NB4 (cell line): Measurements from ENCODE around the gene IRF2BPL.
A peak's percentile ranks its signal among the peaks of the same experiment; 100 is the strongest.

Source experiments
- DNase-seq: peaks from one replicate; pipeline ENCODE4 v3.0.0; 2010; ENCODE audit warnings: low read depth
- H3K4me3 ChIP-seq: one replicate; pipeline ENCODE4 v1.5.1; 2011; ENCODE audit warnings: mild to moderate bottlenecking, low read depth, low read length, moderate library complexity
- CTCF ChIP-seq: IDR thresholded peaks from one replicate; pipeline ENCODE4 v1.5.1; 2012; ENCODE audit warnings: low read depth, low read length
- MAX ChIP-seq: IDR thresholded peaks from 2 replicates; pipeline ENCODE4 v1.6.1; 2011; ENCODE audit warnings: low read depth, low read length
- MYC ChIP-seq: IDR thresholded peaks from 2 replicates; pipeline ENCODE4 v1.6.1; 2011; ENCODE audit warnings: low read depth, low read length
- POLR2A ChIP-seq: IDR thresholded peaks from 2 replicates; pipeline ENCODE4 v1.6.1; 2011; ENCODE audit warnings: mild to moderate bottlenecking; ENCODE audit not compliant: insufficient read length; ENCODE audit errors: extremely low read depth

IRF2BPL gene

DNA sequence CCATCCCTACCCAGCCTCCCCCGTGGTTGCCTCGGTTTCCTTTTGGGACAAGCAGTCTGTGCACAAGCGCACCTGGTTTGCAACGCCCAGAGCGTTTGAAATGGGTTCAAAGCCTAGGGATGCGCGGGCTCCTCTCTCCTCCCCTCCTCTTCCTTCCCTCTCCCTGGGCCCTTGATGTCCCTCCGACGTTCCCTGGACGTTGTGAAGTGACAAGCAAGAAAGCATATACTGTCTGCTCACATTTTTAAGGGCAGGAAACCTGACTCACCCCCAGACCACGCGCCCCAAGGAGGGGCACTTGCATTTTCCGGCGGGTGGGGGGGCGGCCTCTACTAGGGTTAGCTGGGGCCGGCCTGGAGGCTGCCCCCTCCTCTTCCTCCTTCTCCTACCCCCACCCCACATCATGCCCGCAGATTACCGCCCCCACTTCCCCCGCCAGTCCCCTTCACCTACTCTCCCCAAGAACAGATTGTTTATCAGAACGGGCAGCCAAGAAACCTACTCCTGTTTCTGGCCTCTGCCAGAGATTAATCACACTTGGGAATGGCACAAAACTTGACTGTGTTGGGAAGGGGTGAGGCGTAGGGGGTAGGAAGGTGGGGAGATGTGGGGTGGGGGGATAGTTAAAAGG is 9.5 kb upstream of the IRF2BPL start:
- peak; percentile 84 for DNase-seq
- TF ChIP-seq POLR2A (no peak), MYC (peak; percentile 50; the same call in 1 of the 2 replicates), CTCF (no peak), MAX (peak; percentile 41)
- no peak overlapping the region for H3K4me3 ChIP-seq

DNA sequence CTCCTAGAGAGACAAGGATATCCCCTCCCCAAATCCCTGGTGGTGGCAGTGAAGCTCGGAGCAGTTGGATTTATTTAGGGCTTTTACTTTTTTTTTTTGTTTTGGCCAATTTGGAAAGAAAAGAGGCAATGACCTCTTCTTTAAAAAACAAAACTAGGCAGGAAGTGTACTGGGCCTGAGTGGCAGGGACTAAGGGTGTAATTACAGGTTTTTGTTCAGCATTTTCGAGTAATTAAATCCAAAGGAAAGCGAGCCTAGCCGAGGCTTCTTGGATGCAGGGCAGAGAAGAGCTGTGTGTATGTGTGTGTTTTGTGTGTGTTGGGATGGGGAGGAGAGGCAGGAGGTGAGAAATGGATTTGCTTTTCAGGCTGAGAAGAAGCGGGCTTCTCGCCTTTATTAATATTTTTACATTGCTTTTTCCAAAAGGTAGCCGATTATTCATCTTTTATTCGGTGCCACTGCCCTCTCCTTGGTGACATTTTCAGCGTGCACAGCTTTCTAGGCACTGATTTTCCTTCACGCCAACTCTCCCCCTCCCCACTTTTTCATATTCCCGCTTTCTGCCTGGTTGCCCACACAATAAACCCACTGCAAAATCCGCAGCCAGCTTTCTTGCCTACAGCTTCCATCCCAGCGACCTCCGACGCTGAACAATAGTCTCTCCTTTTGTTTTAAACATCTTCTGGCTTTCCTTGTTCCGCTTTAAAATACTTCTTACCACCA is 8.9 kb upstream of the IRF2BPL start:
- DNase-seq = no peak
- no peak overlapping the region for H3K4me3 ChIP-seq
- no peak for TF ChIP-seq MYC
- TF ChIP-seq POLR2A = no peak
- TF ChIP-seq MAX = no peak
- no peak for TF ChIP-seq CTCF

GRCh38 chr14:77036484-77037214 is 8.1 kb upstream of the IRF2BPL start:
- no peak for DNase-seq
- TF ChIP-seq MYC (no peak), CTCF (no peak), MAX (no peak), POLR2A (no peak)
- H3K4me3 ChIP-seq = no peak overlapping the region

DNA sequence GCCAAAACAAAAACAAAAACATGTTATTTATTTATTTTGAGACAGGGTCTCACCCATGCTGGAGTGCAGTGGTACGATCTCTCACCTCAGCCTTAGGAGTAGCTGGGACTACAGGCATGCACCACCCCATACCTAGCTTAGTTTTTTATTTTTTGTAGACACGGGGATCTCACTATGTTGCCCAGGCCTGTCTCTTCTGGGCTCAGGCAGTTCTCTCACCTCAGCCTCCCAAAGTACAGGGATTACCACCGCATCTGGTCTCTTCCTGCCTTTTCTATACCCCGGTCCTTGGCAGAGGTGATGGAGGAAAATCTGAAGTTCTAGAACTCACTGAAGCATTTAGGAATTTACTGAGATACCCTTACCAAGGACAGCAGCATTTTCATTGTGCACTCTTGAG is 6.8 kb upstream of the IRF2BPL start:
- TF ChIP-seq MYC (no peak), MAX (no peak), POLR2A (no peak)
- no peak for DNase-seq
- no peak overlapping the region for H3K4me3 ChIP-seq

DNA sequence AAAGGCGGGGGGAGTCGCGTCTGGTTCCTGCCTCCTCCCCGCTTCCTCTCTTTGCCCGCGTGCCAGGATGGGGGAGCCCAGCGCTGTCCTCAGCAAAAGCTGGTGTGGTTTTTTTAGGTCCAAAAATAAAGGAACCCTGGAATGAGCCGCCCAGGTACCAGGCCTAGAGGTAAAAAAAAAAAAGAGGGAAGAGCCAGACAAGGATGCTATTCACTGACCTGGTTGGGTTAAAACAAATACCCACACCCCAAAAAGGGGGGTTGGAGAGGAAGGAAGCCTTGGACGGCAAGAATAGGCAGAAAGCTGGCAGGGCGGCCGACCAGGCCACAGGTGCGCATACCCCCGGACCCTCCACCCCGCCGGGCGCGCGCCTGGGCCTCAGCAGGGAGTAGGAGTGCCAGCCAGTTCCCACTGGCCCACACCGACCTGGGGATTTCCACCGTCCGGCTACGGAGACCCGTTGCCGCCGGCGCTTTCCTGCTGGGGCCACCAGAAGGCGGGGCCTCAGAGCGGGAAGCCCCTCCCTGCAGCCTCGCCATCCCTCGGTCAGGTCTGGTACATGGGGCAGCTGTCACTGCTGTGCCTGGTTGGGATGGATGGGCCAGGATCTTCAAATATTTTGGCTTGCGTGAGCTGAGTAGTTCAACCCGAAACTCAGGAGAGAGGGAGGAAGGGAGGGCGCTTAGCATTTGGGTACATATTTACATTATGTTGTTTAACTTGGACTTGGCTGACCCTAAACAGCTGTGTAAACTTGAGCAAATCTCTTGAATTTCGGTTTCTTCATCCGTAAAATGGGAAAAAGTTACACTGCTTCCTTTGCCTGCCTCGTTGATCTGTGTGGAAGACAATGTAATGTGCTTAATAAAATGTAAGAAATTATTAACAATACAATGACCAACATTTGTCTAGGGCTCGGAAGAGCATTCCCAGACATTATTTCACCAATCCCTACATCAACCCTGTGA is 5.4 kb upstream of the IRF2BPL start:
- TF ChIP-seq CTCF (no peak), MYC (peak; percentile 69), POLR2A (peak; percentile 40), MAX (0 out of 2 replicates have a peak, but pooled peaks have one; percentile 43)
- peak; percentile 86 for DNase-seq
- H3K4me3 ChIP-seq = peak overlapping the region; percentile 75
